Measurements from ENCODE around the gene EHHADH. TPM values are rescaled to one million over a fixed set of nuclear protein-coding genes. Genes with fewer than 3 reads are reported as not detected.

The EHHADH gene
- total RNA-seq, 4 donors from 2014 or later: 1.4 to 3.4 (median 1.7) TPM

GRCh38 chr3:185208823-185209222 is 45.0 kb downstream of the EHHADH start:
- ATAC-seq: no peak
- TF ChIP-seq CTCF (IDR thresholded peaks at IDR 0.05 in 4 of 5, conservative IDR thresholded peaks at IDR 0.05 in 1 of 5): no peak
- no peak for TF ChIP-seq POLR2A (IDR thresholded peaks at IDR 0.05)

GRCh38 chr3:185207931-185208746 is 45.7 kb downstream of the EHHADH start:
- TF ChIP-seq CTCF (IDR thresholded peaks at IDR 0.05 in 4 of 5, conservative IDR thresholded peaks at IDR 0.05 in 1 of 5) (no peak), POLR2A (IDR thresholded peaks at IDR 0.05) (no peak)
- in situ Hi-C loops (cut with MboI; ENCODE audit: low sequenced_read_pairs in 4 of 4) (no loop called here), intact Hi-C loops (cut with DNase I; ENCODE audit: low total_unique reads) (no loop called here)
- no peak for ATAC-seq
- no peaks in the 10 kb centered on the region for H3K36me3 ChIP-seq
- no peak overlapping the region for H3K4me3 ChIP-seq
- no peaks in the 10 kb centered on the region for H3K27me3 ChIP-seq
- no peak for DNase-seq
- no peak overlapping the region for H3K27ac ChIP-seq
- no peaks in the 10 kb centered on the region for H3K9me3 ChIP-seq
- H3K4me1 ChIP-seq: no peaks in the 10 kb centered on the region

More at GRCh38 chr3:185208823-185209222, 45.0 kb downstream of the EHHADH start:
- H3K4me3 ChIP-seq: no peak overlapping the region
- H3K36me3 ChIP-seq: no peaks in the 10 kb centered on the region
- no peak for DNase-seq
- H3K4me1 ChIP-seq: no peaks in the 10 kb centered on the region
- H3K27ac ChIP-seq: no peak overlapping the region
- intact Hi-C loops (cut with DNase I; ENCODE audit: low total_unique reads) (no loop called here), in situ Hi-C loops (cut with MboI; ENCODE audit: low sequenced_read_pairs in 4 of 4) (no loop called here)
- no peaks in the 10 kb centered on the region for H3K9me3 ChIP-seq
- H3K27me3 ChIP-seq: no peaks in the 10 kb centered on the region

- in situ Hi-C loops (cut with MboI; ENCODE audit: low sequenced_read_pairs in 4 of 4) (no loop called here), intact Hi-C loops (cut with DNase I; ENCODE audit: low total_unique reads) (no loop called here)
- ATAC-seq (no peak), DNase-seq (no peak)
- no peaks in the 10 kb centered on the region for H3K9me3 ChIP-seq
- no peaks in the 10 kb centered on the region for H3K4me1 ChIP-seq
- H3K27ac ChIP-seq: no peak overlapping the region
- H3K36me3 ChIP-seq: no peaks in the 10 kb centered on the region
- no peak for TF ChIP-seq POLR2A (IDR thresholded peaks at IDR 0.05)
- no peak for TF ChIP-seq CTCF (IDR thresholded peaks at IDR 0.05 in 4 of 5, conservative IDR thresholded peaks at IDR 0.05 in 1 of 5)
- H3K27me3 ChIP-seq: no peaks in the 10 kb centered on the region
- no peak overlapping the region for H3K4me3 ChIP-seq
Observed at GRCh38 chr3:185207481-185207880, 46.4 kb downstream of the EHHADH start.

- TF ChIP-seq CTCF (IDR thresholded peaks at IDR 0.05 in 4 of 5, conservative IDR thresholded peaks at IDR 0.05 in 1 of 5): no peak
- TF ChIP-seq POLR2A (IDR thresholded peaks at IDR 0.05): no peak
- in situ Hi-C loops (cut with MboI; ENCODE audit: low sequenced_read_pairs in 4 of 4) (no loop called here), intact Hi-C loops (cut with DNase I; ENCODE audit: low total_unique reads) (no loop called here)
- H3K27me3 ChIP-seq: no peaks in the 10 kb centered on the region
- no peak for DNase-seq
- ATAC-seq: no peak
- H3K27ac ChIP-seq: no peak overlapping the region
- H3K9me3 ChIP-seq: no peaks in the 10 kb centered on the region
- H3K4me1 ChIP-seq: no peaks in the 10 kb centered on the region
- H3K36me3 ChIP-seq: no peaks in the 10 kb centered on the region
- H3K4me3 ChIP-seq: no peak overlapping the region
Observed at GRCh38 chr3:185205865-185206264, 48.0 kb downstream of the EHHADH start.
